Bronchial epithelial cell (primary cell): ENCODE data around the gene CHST1. TPM values are rescaled to one million over a fixed set of nuclear protein-coding genes. Genes with fewer than 3 reads are reported as not detected.

Source experiments
- DNase-seq: peaks from one replicate; pipeline ENCODE4 v3.0.0-alpha.2; 2010; ENCODE audit warnings: low read depth
- FAIRE-seq: peaks from 2 replicates; lab custom pipeline; 2011; peaks lifted over from hg19 to GRCh38; lab: Jason Lieb, UNC
- H3K27me3 ChIP-seq: 2 replicates; pipeline ENCODE4 v1.5.1; 2011; ENCODE audit warnings: low read length; ENCODE audit not compliant: control insufficient read depth, insufficient read depth
- H3K36me3 ChIP-seq: 2 replicates; pipeline ENCODE4 v1.5.1; 2011; ENCODE audit warnings: low read length; ENCODE audit not compliant: control insufficient read depth, insufficient read depth
- H3K4me3 ChIP-seq: 2 replicates; pipeline ENCODE4 v1.5.1; 2011; ENCODE audit warnings: mild to moderate bottlenecking, low read depth, low read length, control low read depth
- total RNA-seq: library from RNA; depleted of rRNA; stranded (reverse); fragments of >200 nt; gene quantifications from 2 replicates; pipeline ENCODE4 v1.2.1, GENCODE V29; 2014
- TF ChIP-seq, protein P1 (sequence below): IDR thresholded peaks from 2 replicates; pipeline ENCODE4 v1.5.1; 2011; ENCODE audit warnings: mild to moderate bottlenecking, moderate library complexity, low read length, control low read depth, inconsistent platforms; ENCODE audit not compliant: insufficient read depth, severe bottlenecking

CHST1 gene, protein sequence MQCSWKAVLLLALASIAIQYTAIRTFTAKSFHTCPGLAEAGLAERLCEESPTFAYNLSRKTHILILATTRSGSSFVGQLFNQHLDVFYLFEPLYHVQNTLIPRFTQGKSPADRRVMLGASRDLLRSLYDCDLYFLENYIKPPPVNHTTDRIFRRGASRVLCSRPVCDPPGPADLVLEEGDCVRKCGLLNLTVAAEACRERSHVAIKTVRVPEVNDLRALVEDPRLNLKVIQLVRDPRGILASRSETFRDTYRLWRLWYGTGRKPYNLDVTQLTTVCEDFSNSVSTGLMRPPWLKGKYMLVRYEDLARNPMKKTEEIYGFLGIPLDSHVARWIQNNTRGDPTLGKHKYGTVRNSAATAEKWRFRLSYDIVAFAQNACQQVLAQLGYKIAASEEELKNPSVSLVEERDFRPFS
- total RNA-seq: 0.26 and 2.4 TPM in 2 replicates

DNA sequence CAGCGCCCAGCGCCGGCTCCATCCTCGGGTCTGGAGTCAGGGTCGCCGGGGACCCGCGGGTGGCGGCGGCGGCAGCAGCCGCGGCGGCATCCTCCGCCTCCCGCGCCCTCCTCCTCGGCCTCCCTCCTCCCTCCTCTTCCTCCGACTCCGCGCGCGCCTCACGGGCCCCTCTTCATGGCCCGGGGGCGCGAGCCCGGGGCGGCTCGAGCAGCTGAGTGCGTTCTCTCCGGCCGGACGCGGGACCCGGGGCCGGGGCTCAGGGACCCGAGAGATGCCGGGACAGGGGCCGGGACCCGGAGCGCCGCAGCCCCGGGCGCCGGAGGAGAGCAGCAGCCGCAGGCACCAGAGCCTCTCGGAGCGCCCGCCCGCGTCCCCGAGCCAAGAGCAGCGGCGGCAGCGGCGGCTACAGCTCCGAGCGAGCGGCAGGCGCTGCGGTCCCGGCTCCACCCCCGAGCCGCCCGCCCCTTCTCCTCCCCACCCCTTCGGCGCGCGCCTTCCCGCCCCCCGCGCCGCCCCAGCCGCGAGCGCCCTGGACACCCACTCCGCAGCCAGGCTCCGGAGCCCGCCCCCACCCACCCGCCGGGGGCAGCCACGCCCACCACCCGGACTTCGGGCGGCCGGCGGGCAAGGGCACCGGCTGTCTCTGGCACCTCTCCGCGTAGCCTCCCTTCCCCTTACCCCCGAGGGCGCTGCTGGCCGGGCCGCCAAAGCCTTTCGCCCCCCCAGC, at the start of gene CHST1:
Gene CHST1 (minus strand): TSS at position 417 of the 727 bp plus-strand sequence. CDS start 14,699 bp downstream, outside the sequence.
- Histone ChIP-seq H3K36me3 (no peaks in the 10 kb centered on the region), H3K27me3 (peaks cover 40% of the 10 kb centered on the region), H3K4me3 (peak within 1 kb of the TSS; percentile 35)
- DNase-seq (no peak), FAIRE-seq (no peak)
- TF ChIP-seq, protein P1, sequence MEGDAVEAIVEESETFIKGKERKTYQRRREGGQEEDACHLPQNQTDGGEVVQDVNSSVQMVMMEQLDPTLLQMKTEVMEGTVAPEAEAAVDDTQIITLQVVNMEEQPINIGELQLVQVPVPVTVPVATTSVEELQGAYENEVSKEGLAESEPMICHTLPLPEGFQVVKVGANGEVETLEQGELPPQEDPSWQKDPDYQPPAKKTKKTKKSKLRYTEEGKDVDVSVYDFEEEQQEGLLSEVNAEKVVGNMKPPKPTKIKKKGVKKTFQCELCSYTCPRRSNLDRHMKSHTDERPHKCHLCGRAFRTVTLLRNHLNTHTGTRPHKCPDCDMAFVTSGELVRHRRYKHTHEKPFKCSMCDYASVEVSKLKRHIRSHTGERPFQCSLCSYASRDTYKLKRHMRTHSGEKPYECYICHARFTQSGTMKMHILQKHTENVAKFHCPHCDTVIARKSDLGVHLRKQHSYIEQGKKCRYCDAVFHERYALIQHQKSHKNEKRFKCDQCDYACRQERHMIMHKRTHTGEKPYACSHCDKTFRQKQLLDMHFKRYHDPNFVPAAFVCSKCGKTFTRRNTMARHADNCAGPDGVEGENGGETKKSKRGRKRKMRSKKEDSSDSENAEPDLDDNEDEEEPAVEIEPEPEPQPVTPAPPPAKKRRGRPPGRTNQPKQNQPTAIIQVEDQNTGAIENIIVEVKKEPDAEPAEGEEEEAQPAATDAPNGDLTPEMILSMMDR: no peak

DNA sequence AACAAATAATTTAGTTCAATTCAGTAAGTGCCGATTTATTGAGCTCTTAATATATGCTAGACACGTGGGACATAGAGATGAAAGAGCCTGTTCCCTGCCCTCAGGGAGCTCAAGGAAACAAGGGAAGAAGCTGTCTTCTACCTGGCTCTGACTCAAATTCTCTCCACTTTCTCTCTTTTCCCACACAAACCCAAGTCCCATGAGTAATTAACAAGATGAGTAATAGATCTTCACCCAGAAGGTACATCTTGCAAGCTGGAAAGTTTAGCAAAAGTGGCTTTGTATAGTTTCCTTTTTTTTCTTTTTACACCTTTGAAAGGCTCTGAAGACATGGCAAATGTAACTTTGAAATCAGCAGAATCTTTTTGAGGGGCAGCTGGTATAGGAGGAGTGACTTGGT, 48.2 kb upstream of the CHST1 start:
- Histone ChIP-seq H3K36me3 (no peaks in the 10 kb centered on the region), H3K27me3 (peaks cover 4% of the 10 kb centered on the region), H3K4me3 (no peak overlapping the region)
- DNase-seq (peak; percentile 75), FAIRE-seq (no peak)
- TF ChIP-seq, protein P1: no peak

DNA sequence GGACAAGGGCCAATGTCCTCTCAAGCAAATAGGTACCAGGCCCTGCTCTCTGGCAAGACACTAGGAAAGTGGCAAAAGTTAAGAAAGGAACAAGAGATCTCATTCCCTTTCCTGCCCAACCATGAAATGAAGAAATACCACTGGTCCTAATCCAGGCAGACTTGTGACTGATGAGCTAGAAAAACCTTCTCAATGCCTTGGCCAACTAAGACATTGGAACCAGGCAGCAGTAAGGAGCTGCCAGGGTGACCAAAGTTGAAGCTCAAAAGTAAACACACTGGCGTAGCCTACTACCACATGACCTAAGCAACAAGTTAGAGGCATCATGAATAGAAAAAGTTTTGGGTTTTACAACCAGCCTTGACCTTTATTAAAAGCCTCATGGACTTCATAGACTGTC, 45.1 kb upstream of the CHST1 start:
- TF ChIP-seq, protein P1: no peak
- no peaks in the 10 kb centered on the region for H3K36me3 ChIP-seq
- DNase-seq (no peak), FAIRE-seq (peak; percentile 66)
- no peak overlapping the region for H3K4me3 ChIP-seq
- peaks cover 6% of the 10 kb centered on the region for H3K27me3 ChIP-seq

DNA sequence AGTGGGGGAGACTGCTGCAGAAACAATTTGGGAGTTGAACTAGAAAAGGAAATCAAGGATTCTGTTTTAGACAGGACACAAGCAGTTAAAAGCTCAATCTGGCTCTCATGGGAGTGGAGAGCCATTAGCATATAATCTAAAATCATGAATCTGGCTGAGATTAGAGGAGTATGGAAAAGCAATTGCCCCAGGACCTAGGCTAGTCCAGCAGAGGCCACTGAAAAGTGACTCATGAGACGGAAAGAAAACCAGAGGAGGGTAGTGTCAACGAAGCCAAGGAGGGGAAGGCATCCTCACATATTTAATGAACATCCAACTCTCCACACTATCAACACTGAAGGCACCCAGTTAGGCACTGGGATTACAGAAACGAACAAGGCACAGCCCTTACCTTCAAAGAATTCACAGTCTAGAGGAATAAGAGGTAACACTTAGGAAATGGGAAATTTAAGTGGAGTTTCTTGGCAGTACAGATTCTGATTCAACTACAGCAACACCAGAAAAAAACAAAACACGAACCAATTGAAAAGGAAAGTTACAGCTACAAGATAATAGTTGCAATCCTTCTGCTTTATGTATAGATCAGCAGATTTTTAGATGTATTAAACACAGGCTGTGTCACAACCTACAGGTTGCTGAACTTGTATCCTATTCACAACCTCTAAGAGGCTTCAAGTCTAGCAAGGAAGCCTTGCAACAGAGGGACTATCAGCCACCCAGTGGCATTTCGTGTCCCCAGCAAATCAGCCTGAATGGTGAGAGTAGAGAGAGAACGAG, 43.7 kb upstream of the CHST1 start:
- no peaks in the 10 kb centered on the region for H3K36me3 ChIP-seq
- no peak overlapping the region for H3K4me3 ChIP-seq
- TF ChIP-seq, protein P1: no peak
- FAIRE-seq: no peak
- no peak for DNase-seq
- peaks cover 6% of the 10 kb centered on the region for H3K27me3 ChIP-seq

DNA sequence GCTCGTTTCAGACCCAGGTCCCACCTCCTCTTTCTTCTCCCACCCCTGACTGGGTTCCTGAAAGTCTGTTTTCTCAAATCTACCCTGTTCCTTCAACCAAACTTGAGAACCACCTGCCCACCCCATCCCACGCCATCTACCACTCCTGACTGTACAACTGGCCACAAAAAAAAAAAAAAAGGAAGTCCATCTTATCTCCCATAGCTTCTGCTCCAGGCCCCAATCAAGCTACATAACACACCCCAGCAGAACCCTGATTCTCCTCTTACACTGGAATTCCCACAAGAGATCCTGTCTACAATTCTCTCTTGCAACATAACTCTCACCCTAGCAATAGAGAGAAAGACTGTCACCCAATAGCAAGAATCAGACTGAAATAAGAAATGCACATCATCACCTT, 39.2 kb upstream of the CHST1 start:
- Histone ChIP-seq H3K4me3 (no peak overlapping the region), H3K36me3 (no peaks in the 10 kb centered on the region), H3K27me3 (peaks cover 2% of the 10 kb centered on the region)
- no peak for DNase-seq
- TF ChIP-seq, protein P1: no peak
- no peak for FAIRE-seq
